NCI-H446 (cell line): ENCODE data around the gene METRN.
A peak's percentile ranks its signal among the peaks of the same experiment; 100 is the strongest.

ENCODE experiments used
- DNase-seq, 2 experiments: peaks; one replicate each; lab custom pipeline; 2025; lab: John Stamatoyannopoulos, UW

The METRN gene

DNA sequence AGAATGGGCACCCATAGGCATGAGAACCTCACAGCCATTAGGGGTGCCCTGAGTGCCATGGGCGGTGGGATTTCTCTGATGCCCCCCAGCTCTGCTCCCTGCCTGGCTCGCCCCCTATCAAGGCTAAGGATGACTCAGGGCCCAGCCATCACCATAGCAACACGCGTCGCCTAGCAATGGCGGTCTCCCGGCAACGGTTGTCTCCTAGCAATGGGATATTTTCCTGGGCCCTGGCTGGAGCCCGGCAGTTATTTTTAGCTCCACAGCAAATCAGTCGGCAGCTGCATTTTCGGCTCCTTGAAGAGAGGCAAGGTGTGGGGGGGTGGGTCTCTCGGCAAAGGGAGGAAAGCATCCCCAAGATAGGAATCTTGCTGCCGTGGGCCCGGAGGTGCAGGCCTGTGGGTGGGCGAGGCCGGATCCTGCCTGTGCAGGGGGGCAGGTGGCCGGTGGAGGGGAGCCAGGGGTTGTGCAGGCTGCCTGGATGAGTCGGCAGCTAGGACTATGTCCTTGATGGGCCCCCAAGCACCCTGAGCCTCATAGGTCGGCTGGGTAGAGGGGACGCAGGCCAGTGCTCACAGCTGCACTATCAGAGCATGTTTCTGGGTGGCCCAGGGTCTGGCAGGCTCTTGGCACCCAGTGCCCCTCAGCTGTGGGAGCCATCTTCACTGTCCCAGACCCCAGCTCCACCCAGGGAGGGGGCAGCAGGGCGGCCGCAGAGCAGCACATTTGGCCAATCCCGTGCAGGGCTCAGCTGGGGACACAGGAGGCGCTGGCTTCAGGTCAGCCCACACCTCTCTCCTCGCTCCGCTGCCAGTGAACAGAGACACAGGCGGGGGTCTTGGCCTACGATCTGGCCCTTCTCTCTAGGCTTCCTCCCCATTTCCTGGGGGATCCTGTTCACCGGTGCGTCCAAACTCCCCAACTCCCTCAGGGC lies 5.1 kb upstream of the METRN start:
- DNase-seq: peak; percentile 56 to 89

GRCh38 chr16:710500-711075 lies 4.3 kb upstream of the METRN start:
- no peak for DNase-seq

- DNase-seq: no peak
Observed at GRCh38 chr16:711084-711483, 3.8 kb upstream of the METRN start.

DNA sequence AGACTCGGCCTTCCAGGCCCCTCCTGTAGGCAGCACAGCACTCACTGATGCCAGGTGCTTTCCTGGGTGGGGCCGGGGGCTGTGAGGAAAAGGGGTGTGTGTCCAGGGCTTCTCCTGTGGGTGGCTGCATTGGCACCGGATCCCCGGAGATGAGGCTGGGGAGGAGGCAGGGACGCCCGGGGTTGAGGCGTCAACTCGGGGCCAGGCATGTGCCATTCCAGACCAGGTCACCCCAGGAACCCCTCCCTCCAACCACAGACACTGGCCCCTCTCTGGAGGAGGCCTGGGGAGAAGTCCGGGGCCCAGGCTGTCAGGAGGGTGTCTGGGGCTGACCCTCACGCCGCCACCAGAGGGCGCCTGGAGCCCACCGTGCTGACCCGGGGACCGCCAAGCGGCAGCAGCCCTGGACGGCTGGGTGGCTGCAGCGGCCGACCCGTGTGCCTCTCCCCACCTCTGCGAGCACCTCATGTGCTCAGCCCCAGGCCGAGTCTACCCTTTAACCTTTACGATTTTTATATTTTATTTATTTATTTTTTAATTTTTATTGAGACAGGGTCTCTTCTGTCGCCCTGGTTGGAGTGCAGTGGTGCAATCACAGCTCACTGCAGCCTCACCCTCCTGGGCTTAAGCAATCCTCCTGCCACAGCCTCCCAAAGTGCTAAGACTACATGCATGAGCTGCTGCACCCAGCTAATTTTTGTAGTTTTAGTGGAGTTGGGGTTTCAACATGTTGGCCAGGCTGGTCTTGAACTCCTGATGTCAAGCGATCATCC lies 3.2 kb upstream of the METRN start:
- peak in 1 of 2 experiments; percentile 72 for DNase-seq

DNA sequence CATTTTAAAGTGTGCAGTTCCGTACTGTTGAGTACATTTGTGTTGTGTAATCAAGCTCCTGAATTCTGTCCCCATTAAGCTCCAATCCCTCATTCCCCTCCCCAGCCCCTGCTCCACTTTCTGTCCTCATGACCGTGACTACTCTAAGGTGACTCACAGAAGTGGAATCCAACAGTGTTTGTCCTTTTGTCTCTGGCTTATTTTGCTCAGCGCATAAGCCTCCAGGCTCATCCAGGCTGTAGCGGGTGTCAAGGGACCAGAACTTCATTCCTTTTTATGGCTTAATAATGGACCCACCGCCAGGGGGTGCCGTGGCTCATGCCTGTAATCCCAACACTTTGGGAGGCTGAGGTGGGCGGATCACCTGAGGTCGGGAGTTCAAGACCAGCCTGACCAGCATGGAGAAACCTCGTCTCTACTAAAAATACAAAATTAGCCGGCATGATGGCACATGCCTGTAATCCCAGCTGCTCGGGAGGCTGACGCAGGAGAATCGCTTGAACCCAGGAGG lies 2.1 kb upstream of the METRN start:
- peak in 1 of 2 experiments; percentile 45 for DNase-seq

DNA sequence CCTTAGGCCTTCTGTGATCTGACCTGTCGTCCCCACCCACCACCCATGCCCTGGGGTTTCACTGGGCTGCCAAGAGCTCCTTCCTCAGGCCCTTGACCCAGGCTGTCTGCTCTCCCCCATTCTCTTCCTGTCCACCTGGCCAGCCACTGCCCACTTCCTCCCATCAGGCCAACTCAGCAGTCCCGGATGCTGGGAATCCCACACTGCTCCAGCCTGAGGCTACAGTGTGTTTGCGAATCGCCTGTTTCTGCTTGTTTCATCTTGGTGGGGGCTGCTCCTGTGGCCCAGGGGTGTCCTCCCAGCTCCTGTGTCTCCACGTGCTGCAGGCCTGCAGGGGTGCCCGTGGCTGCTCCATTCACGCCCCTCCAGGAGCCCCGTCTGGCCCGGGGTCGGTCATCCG lies 839 bp upstream of the METRN start:
- no peak for DNase-seq

DNA sequence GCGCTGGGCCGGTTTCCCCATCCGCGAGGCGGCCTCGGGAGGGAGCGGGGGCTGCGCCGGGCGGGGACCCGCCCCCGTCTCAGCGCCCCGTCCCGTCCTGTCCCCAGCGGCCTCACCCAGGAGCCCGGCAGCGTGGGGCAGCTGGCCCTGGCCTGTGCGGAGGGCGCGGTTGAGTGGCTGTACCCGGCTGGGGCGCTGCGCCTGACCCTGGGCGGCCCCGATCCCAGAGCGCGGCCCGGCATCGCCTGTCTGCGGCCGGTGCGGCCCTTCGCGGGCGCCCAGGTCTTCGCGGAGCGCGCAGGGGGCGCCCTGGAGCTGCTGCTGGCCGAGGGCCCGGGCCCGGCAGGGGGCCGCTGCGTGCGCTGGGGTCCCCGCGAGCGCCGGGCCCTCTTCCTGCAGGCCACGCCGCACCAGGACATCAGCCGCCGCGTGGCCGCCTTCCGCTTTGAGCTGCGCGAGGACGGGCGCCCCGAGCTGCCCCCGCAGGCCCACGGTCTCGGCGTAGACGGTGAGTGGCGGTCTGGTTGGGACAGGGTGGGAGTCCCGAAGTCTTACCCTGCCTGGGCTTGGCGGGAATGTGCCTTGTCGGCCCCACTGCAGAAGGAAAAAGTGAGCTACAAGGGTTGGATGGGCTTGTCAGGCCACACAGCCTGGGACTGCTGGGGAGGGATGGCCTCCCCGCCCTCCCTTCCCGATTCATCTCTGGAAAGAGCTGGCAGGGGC lies 720 bp downstream of the METRN start:
- DNase-seq: peak in 1 of 2 experiments; percentile 30

DNA sequence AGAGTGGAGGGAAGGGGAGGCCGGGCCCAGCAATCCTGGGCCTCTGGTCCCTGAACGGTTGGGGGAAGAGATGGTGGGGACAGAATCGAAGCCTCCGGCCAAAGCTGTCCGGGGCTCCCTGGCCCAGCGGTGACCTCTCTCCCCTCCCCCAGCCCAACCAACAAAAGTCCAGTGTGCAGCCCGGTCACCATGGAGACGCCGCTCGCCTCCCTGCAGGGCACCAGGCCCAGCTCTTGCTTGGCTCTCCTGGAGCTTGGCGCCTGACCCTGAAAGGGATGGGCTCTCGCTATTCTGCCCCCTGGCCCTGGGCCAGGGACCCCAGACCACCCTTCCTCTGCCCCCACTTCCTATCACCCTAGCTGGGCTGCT lies 1.3 kb downstream of the METRN start:
- DNase-seq: no peak

- DNase-seq: no peak
Observed at GRCh38 chr16:716768-717325, 1.9 kb downstream of the METRN start.

DNA sequence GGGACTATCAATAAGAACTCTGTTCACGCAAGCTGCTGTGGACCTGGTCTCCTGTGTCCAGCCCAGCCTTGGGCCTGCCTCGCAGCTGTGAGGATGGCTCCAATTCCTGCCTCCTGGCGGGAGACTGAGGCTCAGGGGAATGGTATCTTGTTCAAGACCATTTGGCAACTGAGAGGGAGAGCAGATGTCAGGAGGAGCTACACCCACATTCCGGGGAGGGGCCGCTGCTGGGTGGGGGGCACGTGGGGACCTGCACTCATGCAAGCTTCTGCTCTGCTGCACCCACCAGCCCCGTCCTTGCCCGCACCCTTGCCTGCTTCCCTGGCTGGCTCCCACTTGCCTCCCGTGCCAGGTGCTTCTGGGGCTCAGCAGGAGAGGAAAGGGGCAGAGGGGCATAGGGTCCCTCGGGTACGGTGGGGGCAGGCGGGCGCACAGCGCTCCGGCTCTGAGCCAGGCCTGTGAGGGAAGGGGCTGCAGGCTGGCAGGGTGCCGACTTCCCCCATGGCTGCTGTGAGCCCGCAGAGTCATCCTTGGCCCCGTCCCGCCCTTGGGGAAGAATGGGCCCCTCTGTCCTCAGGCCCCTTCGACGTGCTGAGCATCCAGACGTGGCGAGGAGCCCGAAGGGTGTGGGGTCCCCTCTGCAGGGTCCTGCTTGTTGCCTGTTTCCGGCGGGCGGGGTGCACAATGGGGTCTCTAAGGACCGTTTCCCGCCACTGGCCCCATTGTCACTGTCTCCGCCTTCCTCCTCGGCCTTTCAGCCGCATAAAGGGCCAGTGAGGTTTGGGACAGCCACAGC lies 2.7 kb downstream of the METRN start:
- DNase-seq: no peak

DNA sequence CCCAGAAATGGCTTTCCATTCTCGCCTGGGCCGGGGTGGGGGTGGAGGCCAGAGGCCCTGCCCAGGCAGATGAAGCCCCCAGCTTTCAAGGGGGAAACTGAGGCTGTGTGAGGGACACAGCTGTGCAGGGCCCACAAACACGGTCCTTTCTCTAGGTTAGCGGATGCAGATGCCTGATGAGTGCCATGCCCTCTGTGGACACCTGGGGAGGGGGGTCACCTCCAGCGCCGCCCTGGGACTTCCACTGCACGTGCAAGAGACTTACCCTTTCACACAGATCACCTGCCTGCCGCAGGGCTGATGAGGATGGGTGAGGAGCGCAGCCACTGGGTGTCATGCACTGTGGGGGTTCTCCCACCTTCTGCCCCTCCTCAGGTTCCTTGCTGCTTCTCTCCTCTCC lies 3.5 kb downstream of the METRN start:
- no peak for DNase-seq

GRCh38 chr16:718922-719321 lies 4.0 kb downstream of the METRN start:
- no peak for DNase-seq

GRCh38 chr16:719815-720446 lies 5.0 kb downstream of the METRN start:
- no peak for DNase-seq

DNA sequence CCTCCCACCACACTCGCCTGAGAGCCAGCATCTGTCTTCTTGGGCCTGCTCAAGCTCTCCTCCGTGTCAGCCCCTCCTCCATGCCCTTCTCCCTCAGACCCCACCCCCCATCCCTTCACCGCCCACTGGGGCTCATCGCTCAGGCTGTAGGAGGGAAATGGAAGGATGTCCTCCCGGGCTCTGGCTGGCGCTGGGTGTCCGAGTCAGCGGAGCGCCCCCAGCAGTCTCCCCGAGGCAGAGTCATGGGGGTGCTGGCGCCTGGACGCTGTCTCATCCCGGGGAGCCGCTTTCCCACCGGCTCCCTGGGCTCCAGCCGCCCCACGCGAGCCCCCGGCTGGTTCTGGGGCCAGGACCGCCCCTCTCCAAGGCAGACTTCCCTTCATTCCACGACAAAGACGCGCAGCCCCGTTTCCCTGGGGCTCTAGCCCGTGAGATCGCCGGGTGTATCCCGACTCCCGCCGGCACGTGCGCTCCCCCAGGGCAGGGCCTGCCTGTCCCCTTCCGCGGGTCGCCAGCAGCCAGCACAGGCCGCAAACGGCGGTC lies 5.6 kb downstream of the METRN start:
- peak; percentile 32 to 72 for DNase-seq

DNA sequence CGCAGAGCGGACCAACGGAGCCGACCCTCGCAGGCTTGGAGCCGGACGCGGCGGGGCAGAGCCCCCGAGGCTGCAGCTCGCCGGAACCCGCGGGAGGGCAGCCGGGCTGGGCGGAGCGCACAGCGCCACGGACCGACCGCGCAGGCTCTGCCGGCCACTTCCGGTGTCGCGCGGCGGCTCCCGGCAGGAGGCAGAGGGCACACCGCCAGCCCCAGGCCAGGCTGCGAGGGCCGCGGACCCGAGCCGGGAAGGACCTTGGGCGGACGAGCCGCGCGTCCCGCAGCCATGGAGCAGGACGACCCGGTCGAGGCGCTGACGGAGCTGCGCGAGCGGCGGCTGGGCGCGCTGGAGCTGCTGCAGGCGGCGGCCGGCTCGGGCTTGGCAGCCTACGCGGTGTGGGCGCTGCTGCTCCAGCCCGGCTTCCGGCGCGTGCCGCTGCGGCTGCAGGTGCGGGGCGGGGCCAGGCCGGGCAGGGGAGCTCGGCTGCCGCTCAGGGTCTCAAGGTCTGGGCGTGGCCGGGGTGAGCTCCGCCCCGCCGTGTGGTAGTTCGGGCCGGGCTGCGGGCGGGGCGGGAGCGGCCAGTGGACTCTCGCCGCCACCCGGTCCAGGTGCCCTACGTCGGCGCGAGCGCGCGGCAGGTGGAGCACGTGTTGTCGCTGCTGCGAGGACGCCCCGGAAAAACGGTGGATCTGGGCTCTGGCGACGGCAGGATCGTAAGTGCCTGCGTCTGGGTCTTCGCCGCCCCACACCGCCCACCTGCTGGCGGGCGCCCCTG lies 6.3 kb downstream of the METRN start, which contains the start of gene ANTKMT:
ANTKMT (plus strand) TSS at position 157 of the 775 bp plus-strand sequence; CDS start at position 286, 129 bp downstream.
- peak; percentile 63 to 88 for DNase-seq

- no peak for DNase-seq
Observed at GRCh38 chr16:721765-722540, 7.0 kb downstream of the METRN start.

DNA sequence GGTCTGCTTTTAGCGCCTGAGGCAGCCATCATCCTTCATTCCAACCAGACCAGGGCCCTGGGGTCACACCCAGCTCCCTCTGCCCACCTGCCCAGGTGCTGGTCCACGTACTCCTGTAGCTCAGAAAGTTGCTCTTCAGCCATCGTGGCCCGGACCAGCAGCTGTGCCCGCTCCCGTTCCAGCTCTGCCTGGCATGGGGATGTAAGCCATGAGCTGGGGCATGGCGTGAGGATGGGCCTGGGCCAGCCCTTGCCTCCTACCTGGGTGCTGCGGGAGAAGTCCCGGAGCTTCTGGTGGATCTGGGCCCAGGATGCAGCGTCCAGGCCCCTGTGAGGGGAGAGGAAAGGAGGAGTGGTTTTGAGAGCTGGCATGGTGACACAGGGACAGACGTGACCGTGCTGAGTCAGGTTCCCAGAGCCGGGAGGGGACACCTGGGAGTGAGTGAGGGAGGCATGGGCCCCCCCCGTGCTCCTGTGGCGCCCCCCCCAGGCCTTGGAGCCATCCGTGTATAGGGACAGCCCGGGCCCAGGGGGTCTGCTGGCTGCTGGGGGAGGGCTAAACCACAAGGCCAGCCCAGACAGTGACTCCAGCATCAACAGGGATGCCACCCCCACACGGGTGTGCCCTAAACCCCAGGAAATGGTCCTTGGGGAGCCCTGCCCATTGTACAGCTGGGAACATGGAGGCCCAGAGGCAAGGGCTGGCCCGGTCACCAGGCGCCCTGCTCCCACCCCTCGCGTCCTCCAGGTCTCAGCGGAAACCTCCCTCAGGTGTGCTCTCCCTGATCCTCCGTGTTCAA lies 8.1 kb downstream of the METRN start:
- no peak for DNase-seq
